ENCODE results near the gene VEGFA. TPM values are rescaled to one million over a fixed set of nuclear protein-coding genes. Genes with fewer than 3 reads are reported as not detected.

The VEGFA gene
- polyA plus RNA-seq (2013, experiment 1 of 2) = 29.0 TPM
- polyA plus RNA-seq (2013, experiment 2 of 2) = 29.1 TPM

GRCh38 chr6:43769526-43770371 lies at the start of gene VEGFA:
Gene VEGFA (plus strand): TSS chr6:43770211.
- Histone ChIP-seq H3K27ac (replicated peaks; ENCODE audit: low read length) (peak within 1 kb of the TSS; percentile 75), H3K4me1 (ENCODE audit: control insufficient read depth in 2 of 2, insufficient read depth in 1 of 2, low read depth in 1 of 2, low read length in 2 of 2) (peaks cover 16 to 38% of the 10 kb centered on the region in 2 donors), H3K9me3 (replicated peaks in 1 of 2; ENCODE audit: control insufficient read depth in 2 of 2, insufficient read depth in 1 of 2, low read depth in 1 of 2, low read length in 2 of 2) (no peaks in the 10 kb centered on the region), H4K91ac (ENCODE audit: low read depth, low read length, poor library complexity) (no peak within 1 kb of the TSS), H3K9ac (ENCODE audit: low read depth, low read length, poor library complexity) (peak within 1 kb of the TSS; percentile 98), H3K4me3 (ENCODE audit: low read length in 2 of 2) (peak within 1 kb of the TSS; percentile 91 to 95), H2AK5ac (ENCODE audit: low read depth, low read length) (peak within 1 kb of the TSS; percentile 81), H3K23ac (ENCODE audit: low read depth, low read length, poor library complexity) (peak within 1 kb of the TSS; percentile 99), H2BK12ac (ENCODE audit: low read length) (no peak within 1 kb of the TSS), H3K14ac (ENCODE audit: low read length) (peak within 1 kb of the TSS; percentile 100), H3K4ac (ENCODE audit: low read length) (no peak within 1 kb of the TSS), H4K8ac (ENCODE audit: low read depth, low read length) (no peak within 1 kb of the TSS), H3K36me3 (replicated peaks in 1 of 2; ENCODE audit: control insufficient read depth in 2 of 2, insufficient read depth in 2 of 2, low read length in 2 of 2) (peaks cover 0 to 3% of the 10 kb centered on the region in 2 donors), H3K18ac (ENCODE audit: low read length) (peak within 1 kb of the TSS; percentile 96), H3K4me2 (ENCODE audit: insufficient read depth, low read length, poor library complexity, severe bottlenecking) (peak within 1 kb of the TSS; percentile 100), H2AFZ (ENCODE audit: low read length) (peak within 1 kb of the TSS; percentile 98), H2BK5ac (ENCODE audit: low read length) (peak within 1 kb of the TSS; percentile 44), H2BK120ac (ENCODE audit: low read depth, low read length) (no peak within 1 kb of the TSS), H3K27me3 (ENCODE audit: control insufficient read depth in 3 of 3, insufficient read depth in 3 of 3, low read depth in 1 of 3, low read length in 3 of 3) (peaks cover 0 to 30% (median 0%) of the 10 kb centered on the region in 3 experiments), H2BK15ac (ENCODE audit: low read length) (peak within 1 kb of the TSS; percentile 38), H3K79me1 (ENCODE audit: low read depth, low read length) (peaks cover 16% of the 10 kb centered on the region)
- DNase-seq (ENCODE audit: low spot score) = peak; percentile 89
- WGBS, 2 donors (ENCODE audit: extremely low coverage in 2 of 2, insufficient read length in 2 of 2, insufficient replicate concordance in 1 of 2) = no CpG with 5 or more reads among the region's 62 CpGs

- no peak overlapping the region for H4K8ac ChIP-seq (ENCODE audit: low read depth, low read length)
- H3K27me3 ChIP-seq (ENCODE audit: control insufficient read depth in 3 of 3, insufficient read depth in 3 of 3, low read depth in 1 of 3, low read length in 3 of 3) = peaks cover 0 to 31% (median 0%) of the 10 kb centered on the region in 3 experiments
- H3K4me1 ChIP-seq (ENCODE audit: control insufficient read depth in 2 of 2, insufficient read depth in 1 of 2, low read depth in 1 of 2, low read length in 2 of 2) = peaks cover 0 to 1% of the 10 kb centered on the region in 2 donors
- no peaks in the 10 kb centered on the region for H3K36me3 ChIP-seq (replicated peaks in 1 of 2; ENCODE audit: control insufficient read depth in 2 of 2, insufficient read depth in 2 of 2, low read length in 2 of 2)
- H3K14ac ChIP-seq (ENCODE audit: low read length) = no peak overlapping the region
- no peak overlapping the region for H2BK120ac ChIP-seq (ENCODE audit: low read depth, low read length)
- H3K4ac ChIP-seq (ENCODE audit: low read length) = no peak overlapping the region
- H2BK15ac ChIP-seq (ENCODE audit: low read length) = no peak overlapping the region
- H3K27ac ChIP-seq (replicated peaks; ENCODE audit: low read length) = no peak overlapping the region
- no peak overlapping the region for H2AFZ ChIP-seq (ENCODE audit: low read length)
- H3K4me2 ChIP-seq (ENCODE audit: insufficient read depth, low read length, poor library complexity, severe bottlenecking) = no peak overlapping the region
- DNase-seq (ENCODE audit: low spot score) = no peak
- H4K91ac ChIP-seq (ENCODE audit: low read depth, low read length, poor library complexity) = no peak overlapping the region
- no CpG with 5 or more reads among the region's 4 CpGs for WGBS, 2 donors (ENCODE audit: extremely low coverage in 2 of 2, insufficient read length in 2 of 2, insufficient replicate concordance in 1 of 2)
- H3K79me1 ChIP-seq (ENCODE audit: low read depth, low read length) = no peaks in the 10 kb centered on the region
- no peaks in the 10 kb centered on the region for H3K9me3 ChIP-seq (replicated peaks in 1 of 2; ENCODE audit: control insufficient read depth in 2 of 2, insufficient read depth in 1 of 2, low read depth in 1 of 2, low read length in 2 of 2)
- H3K18ac ChIP-seq (ENCODE audit: low read length) = no peak overlapping the region
- H2BK5ac ChIP-seq (ENCODE audit: low read length) = no peak overlapping the region
- H3K9ac ChIP-seq (ENCODE audit: low read depth, low read length, poor library complexity) = no peak overlapping the region
- H2AK5ac ChIP-seq (ENCODE audit: low read depth, low read length) = no peak overlapping the region
- H2BK12ac ChIP-seq (ENCODE audit: low read length) = no peak overlapping the region
- no peak overlapping the region for H3K4me3 ChIP-seq (ENCODE audit: low read length in 2 of 2)
- no peak overlapping the region for H3K23ac ChIP-seq (ENCODE audit: low read depth, low read length, poor library complexity)
These were observed 49.0 kb upstream of the VEGFA start for GRCh38 chr6:43720999-43721398.

GRCh38 chr6:43722920-43723545 lies 47.0 kb upstream of the VEGFA start:
- Histone ChIP-seq H3K79me1 (ENCODE audit: low read depth, low read length) (no peaks in the 10 kb centered on the region), H3K4ac (ENCODE audit: low read length) (no peak overlapping the region), H2BK12ac (ENCODE audit: low read length) (no peak overlapping the region), H3K4me3 (ENCODE audit: low read length in 2 of 2) (no peak overlapping the region), H2BK15ac (ENCODE audit: low read length) (no peak overlapping the region), H4K91ac (ENCODE audit: low read depth, low read length, poor library complexity) (no peak overlapping the region), H2BK5ac (ENCODE audit: low read length) (no peak overlapping the region), H3K27me3 (ENCODE audit: control insufficient read depth in 3 of 3, insufficient read depth in 3 of 3, low read depth in 1 of 3, low read length in 3 of 3) (peaks cover 0 to 25% (median 0%) of the 10 kb centered on the region in 3 experiments), H3K36me3 (replicated peaks in 1 of 2; ENCODE audit: control insufficient read depth in 2 of 2, insufficient read depth in 2 of 2, low read length in 2 of 2) (no peaks in the 10 kb centered on the region), H3K14ac (ENCODE audit: low read length) (no peak overlapping the region), H3K9me3 (replicated peaks in 1 of 2; ENCODE audit: control insufficient read depth in 2 of 2, insufficient read depth in 1 of 2, low read depth in 1 of 2, low read length in 2 of 2) (no peaks in the 10 kb centered on the region), H3K18ac (ENCODE audit: low read length) (no peak overlapping the region), H3K9ac (ENCODE audit: low read depth, low read length, poor library complexity) (no peak overlapping the region), H3K27ac (replicated peaks; ENCODE audit: low read length) (no peak overlapping the region), H3K4me1 (ENCODE audit: control insufficient read depth in 2 of 2, insufficient read depth in 1 of 2, low read depth in 1 of 2, low read length in 2 of 2) (peaks cover 0 to 1% of the 10 kb centered on the region in 2 donors), H3K4me2 (ENCODE audit: insufficient read depth, low read length, poor library complexity, severe bottlenecking) (no peak overlapping the region), H2AK5ac (ENCODE audit: low read depth, low read length) (no peak overlapping the region), H2BK120ac (ENCODE audit: low read depth, low read length) (no peak overlapping the region), H4K8ac (ENCODE audit: low read depth, low read length) (no peak overlapping the region), H3K23ac (ENCODE audit: low read depth, low read length, poor library complexity) (no peak overlapping the region), H2AFZ (ENCODE audit: low read length) (no peak overlapping the region)
- no peak for DNase-seq (ENCODE audit: low spot score)
- WGBS, 2 donors (ENCODE audit: extremely low coverage in 2 of 2, insufficient read length in 2 of 2, insufficient replicate concordance in 1 of 2) = no CpG with 5 or more reads among the region's 10 CpGs

GRCh38 chr6:43723737-43724295 lies 46.2 kb upstream of the VEGFA start:
- Histone ChIP-seq H3K79me1 (ENCODE audit: low read depth, low read length) (no peaks in the 10 kb centered on the region), H2BK120ac (ENCODE audit: low read depth, low read length) (no peak overlapping the region), H3K27me3 (ENCODE audit: control insufficient read depth in 3 of 3, insufficient read depth in 3 of 3, low read depth in 1 of 3, low read length in 3 of 3) (peaks cover 0 to 25% (median 0%) of the 10 kb centered on the region in 3 experiments), H2AK5ac (ENCODE audit: low read depth, low read length) (no peak overlapping the region), H3K4me1 (ENCODE audit: control insufficient read depth in 2 of 2, insufficient read depth in 1 of 2, low read depth in 1 of 2, low read length in 2 of 2) (peaks cover 0 to 1% of the 10 kb centered on the region in 2 donors), H4K91ac (ENCODE audit: low read depth, low read length, poor library complexity) (no peak overlapping the region), H3K18ac (ENCODE audit: low read length) (no peak overlapping the region), H3K36me3 (replicated peaks in 1 of 2; ENCODE audit: control insufficient read depth in 2 of 2, insufficient read depth in 2 of 2, low read length in 2 of 2) (no peaks in the 10 kb centered on the region), H2BK12ac (ENCODE audit: low read length) (no peak overlapping the region), H2BK15ac (ENCODE audit: low read length) (no peak overlapping the region), H3K4ac (ENCODE audit: low read length) (no peak overlapping the region), H3K9me3 (replicated peaks in 1 of 2; ENCODE audit: control insufficient read depth in 2 of 2, insufficient read depth in 1 of 2, low read depth in 1 of 2, low read length in 2 of 2) (no peaks in the 10 kb centered on the region), H3K9ac (ENCODE audit: low read depth, low read length, poor library complexity) (no peak overlapping the region), H3K4me2 (ENCODE audit: insufficient read depth, low read length, poor library complexity, severe bottlenecking) (no peak overlapping the region), H2AFZ (ENCODE audit: low read length) (no peak overlapping the region), H2BK5ac (ENCODE audit: low read length) (no peak overlapping the region), H3K4me3 (ENCODE audit: low read length in 2 of 2) (no peak overlapping the region), H3K27ac (replicated peaks; ENCODE audit: low read length) (no peak overlapping the region), H3K14ac (ENCODE audit: low read length) (no peak overlapping the region), H4K8ac (ENCODE audit: low read depth, low read length) (no peak overlapping the region), H3K23ac (ENCODE audit: low read depth, low read length, poor library complexity) (no peak overlapping the region)
- DNase-seq (ENCODE audit: low spot score) = peak; percentile 65
- WGBS, 2 donors (ENCODE audit: extremely low coverage in 2 of 2, insufficient read length in 2 of 2, insufficient replicate concordance in 1 of 2) = no CpG with 5 or more reads among the region's 9 CpGs
